ENCODE measurements around the gene TANGO2. TPM values are rescaled to one million over a fixed set of nuclear protein-coding genes. Genes with fewer than 3 reads are reported as not detected.
"Not testable (repeated sequence)": the region's sequence is repeated elsewhere in the genome, so short reads cannot be mapped to it uniquely, and the experiment has no call there.

Gene TANGO2
- total and polyA plus RNA-seq, 7 donors = 20.6 to 73.3 (median 34.9) TPM

GRCh38 chr22:20064140-20064480 lies 43.2 kb downstream of the TANGO2 start:
- peaks cover 10% of the 10 kb centered on the region for H3K4me1 ChIP-seq
- H3K9me3 ChIP-seq = no peaks in the 10 kb centered on the region
- WGBS, 3 donors = 76 to 97% (median 80%) methylated on average over 3 of the region's 3 CpGs
- DNase-seq (no peak), ATAC-seq (peak in 3 of 4 donors; percentile 3 to 15 (median 7))
- H3K27ac ChIP-seq = peak overlapping the region; percentile 77
- intact Hi-C loops (cut with DNase I) = no loop called here
- TF ChIP-seq CTCF (IDR thresholded peaks at IDR 0.05) = no peak
- H3K27me3 ChIP-seq (ENCODE audit: insufficient read depth in 3 of 3, low read length in 2 of 3) = no peaks in the 10 kb centered on the region
- no peak overlapping the region for H3K4me3 ChIP-seq
- peaks cover 0 to 44% of the 10 kb centered on the region in 2 donors for H3K36me3 ChIP-seq (ENCODE audit: insufficient read depth in 1 of 2, low read depth in 1 of 2)

GRCh38 chr22:20064545-20065262 lies 43.8 kb downstream of the TANGO2 start:
- Histone ChIP-seq H3K27ac (peak overlapping the region; percentile 77), H3K4me3 (no peak overlapping the region), H3K27me3 (ENCODE audit: insufficient read depth in 3 of 3, low read length in 2 of 3) (no peaks in the 10 kb centered on the region), H3K36me3 (ENCODE audit: insufficient read depth in 1 of 2, low read depth in 1 of 2) (peaks cover 0 to 41% of the 10 kb centered on the region in 2 donors), H3K4me1 (peaks cover 10% of the 10 kb centered on the region), H3K9me3 (no peaks in the 10 kb centered on the region)
- 88 to 94% (median 90%) methylated on average over 18 of the region's 18 CpGs for WGBS, 3 donors
- DNase-seq = no peak
- intact Hi-C loops (cut with DNase I) = no loop called here
- TF ChIP-seq CTCF (IDR thresholded peaks at IDR 0.05) = no peak
- ATAC-seq = no peak

- Histone ChIP-seq H3K27me3 (ENCODE audit: insufficient read depth in 3 of 3, low read length in 2 of 3) (no peaks in the 10 kb centered on the region), H3K27ac (no peak overlapping the region), H3K4me3 (no peak overlapping the region), H3K36me3 (ENCODE audit: insufficient read depth in 1 of 2, low read depth in 1 of 2) (peaks cover 0 to 37% of the 10 kb centered on the region in 2 donors), H3K9me3 (no peaks in the 10 kb centered on the region), H3K4me1 (peaks cover 10% of the 10 kb centered on the region)
- intact Hi-C loops (cut with DNase I) = no loop called here
- no peak for DNase-seq
- TF ChIP-seq CTCF (IDR thresholded peaks at IDR 0.05) = no peak
- ATAC-seq = no peak
- WGBS, 3 donors = 88 to 89% (median 89%) methylated on average over 14 of the region's 14 CpGs
Observed at GRCh38 chr22:20065896-20066616, 45.1 kb downstream of the TANGO2 start.

GRCh38 chr22:20066617-20067383 lies 45.9 kb downstream of the TANGO2 start:
- no peaks in the 10 kb centered on the region for H3K9me3 ChIP-seq
- DNase-seq (no peak), ATAC-seq (no peak)
- no peaks in the 10 kb centered on the region for H3K27me3 ChIP-seq (ENCODE audit: insufficient read depth in 3 of 3, low read length in 2 of 3)
- no peak overlapping the region for H3K4me3 ChIP-seq
- 91 to 94% (median 93%) methylated on average over 11 of the region's 11 CpGs for WGBS, 3 donors
- no peak for TF ChIP-seq CTCF (IDR thresholded peaks at IDR 0.05)
- intact Hi-C loops (cut with DNase I) = no loop called here
- peaks cover 10% of the 10 kb centered on the region for H3K4me1 ChIP-seq
- H3K27ac ChIP-seq = no peak overlapping the region
- H3K36me3 ChIP-seq (ENCODE audit: insufficient read depth in 1 of 2, low read depth in 1 of 2) = peaks cover 0 to 29% of the 10 kb centered on the region in 2 donors

GRCh38 chr22:20067384-20067682 lies 46.4 kb downstream of the TANGO2 start:
- H3K27ac ChIP-seq; H3K9me3 ChIP-seq; H3K27me3 ChIP-seq (ENCODE audit: insufficient read depth in 3 of 3, low read length in 2 of 3); intact Hi-C loops (cut with DNase I); H3K4me3 ChIP-seq; DNase-seq; ATAC-seq: not testable (repeated sequence)
- H3K4me1 ChIP-seq = peaks cover 10% of the 10 kb centered on the region
- WGBS, 3 donors = 93 to 98% (median 98%) methylated on average over 3 of the region's 3 CpGs
- H3K36me3 ChIP-seq (ENCODE audit: insufficient read depth in 1 of 2, low read depth in 1 of 2) = peaks cover 0 to 25% of the 10 kb centered on the region in 2 donors
